Activated T-cell treated with anti-CD3 and anti-CD28 coated beads for 4 hours (primary cell): ENCODE results near the gene RERE.
"Not testable (repeated sequence)": the region's sequence is repeated elsewhere in the genome, so short reads cannot be mapped to it uniquely, and the experiment has no call there.

Experiments
- DNase-seq: peaks from one replicate; pipeline ENCODE4 v3.0.0-alpha.2; 2020

The RERE gene

DNA sequence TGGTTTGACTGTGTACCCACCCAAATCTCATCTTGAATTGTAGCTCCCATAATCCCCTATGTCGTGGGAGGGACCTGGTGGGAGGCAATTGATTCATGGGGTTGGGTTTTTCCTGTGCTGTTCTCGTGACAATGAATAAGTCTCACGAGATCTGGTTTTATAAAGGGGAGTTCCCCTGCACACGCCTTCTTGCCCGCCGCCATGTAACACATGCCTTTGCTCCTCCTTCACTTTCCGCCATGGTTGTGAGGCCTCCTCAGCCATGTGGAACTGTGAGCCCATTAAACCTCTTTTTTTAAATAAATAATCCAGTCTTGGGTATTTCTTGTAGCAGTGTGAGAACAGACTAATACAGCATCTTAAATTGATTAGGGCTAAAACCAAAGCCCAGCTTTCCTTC, 22.6 kb upstream of the RERE start:
- no peak for DNase-seq

DNA sequence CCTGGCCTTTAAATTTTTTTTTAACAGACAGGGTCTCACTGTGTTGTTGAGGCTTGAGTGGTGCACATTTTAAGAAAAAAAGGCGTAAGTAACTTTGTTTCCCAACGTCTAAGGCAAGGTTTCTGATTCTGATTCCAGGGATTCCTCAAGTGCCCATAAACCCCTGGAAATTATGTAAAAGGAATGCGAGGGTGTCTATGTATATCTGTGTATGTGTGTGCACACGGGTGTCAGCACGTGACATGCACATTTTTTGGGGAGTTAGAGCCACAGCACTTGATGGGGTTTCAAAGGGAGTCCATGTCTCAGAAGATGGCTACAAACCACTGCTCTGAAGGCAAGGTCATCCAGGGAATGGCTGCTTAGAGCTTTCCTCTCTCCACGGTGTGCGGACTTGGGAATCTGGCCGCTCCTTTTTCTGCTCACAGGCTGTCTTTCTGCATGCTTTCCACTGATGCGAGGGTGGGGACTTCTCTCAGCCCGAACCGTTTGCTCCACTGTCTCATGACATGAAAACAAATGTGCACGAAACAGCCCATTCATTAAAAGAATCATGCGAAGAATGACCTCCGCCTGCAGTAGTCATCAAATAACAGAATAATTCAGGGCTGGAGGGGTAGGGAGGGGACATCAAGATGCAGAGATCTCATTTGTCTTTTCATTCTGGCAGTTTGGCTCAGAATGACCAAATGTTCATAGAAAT, 18.7 kb upstream of the RERE start:
- DNase-seq: no peak

DNA sequence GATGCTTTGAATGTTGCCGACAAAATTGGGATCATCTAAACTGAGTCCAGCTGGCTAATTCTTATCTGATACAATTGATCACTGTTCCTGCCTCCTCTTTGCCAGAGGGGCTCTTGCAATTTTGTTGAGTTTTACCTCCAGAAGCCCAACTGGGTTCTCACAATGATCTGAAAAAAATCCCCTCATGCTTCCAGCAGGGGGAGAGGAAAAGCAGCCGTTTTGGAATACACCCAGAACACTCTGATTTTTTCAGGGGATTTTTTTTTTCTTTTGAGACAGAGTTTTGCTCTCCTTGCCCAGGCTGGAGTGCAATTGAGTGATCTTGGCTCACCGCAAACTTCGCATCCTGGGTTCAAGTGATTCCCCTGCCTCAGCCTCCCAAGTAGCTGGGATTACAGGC, 13.9 kb upstream of the RERE start:
- DNase-seq: no peak

DNA sequence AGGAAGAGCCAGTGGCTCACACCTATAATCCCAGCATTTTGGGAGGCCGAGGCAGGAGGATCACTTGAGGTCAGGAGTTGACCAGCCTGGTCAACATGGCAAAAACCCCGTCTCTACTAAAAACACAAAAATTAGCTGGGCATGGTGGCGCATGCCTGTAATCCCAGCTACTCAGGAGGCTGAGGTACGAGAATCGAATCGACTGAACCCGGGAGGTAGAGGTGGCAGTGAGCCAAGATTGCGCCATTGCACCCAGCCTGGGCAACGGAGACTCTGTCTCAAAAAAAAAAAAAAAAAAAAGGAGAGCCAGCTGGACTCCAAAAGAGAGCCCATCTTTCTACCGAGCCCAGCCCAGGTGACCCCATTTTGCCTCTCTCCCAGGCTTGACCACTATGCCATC, 13.3 kb upstream of the RERE start:
- DNase-seq: not testable (repeated sequence)

DNA sequence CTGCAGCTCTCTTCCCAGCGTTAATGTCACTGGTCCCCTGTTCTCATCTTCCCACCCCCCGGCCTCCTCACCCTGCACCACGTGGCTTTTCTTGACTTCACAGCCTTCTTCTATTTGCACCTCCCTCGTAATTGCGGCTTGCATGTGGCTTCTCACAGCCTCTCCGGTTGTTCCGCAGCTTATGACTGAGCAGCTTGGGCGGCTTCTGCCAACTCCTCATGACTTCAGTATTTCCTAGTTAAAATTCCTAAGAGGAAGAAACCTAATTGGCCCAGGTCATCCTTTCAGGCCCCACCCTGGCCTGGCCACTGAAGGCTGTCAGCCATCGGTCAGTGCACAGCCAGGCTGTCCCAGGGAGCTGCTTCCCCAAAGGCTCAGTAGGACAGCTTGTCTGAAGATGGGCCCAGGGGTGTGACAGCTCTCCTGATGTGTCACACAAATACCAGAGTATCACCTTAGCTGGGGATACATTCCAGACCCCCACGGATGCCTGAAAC, 8.6 kb upstream of the RERE start:
- no peak for DNase-seq

DNA sequence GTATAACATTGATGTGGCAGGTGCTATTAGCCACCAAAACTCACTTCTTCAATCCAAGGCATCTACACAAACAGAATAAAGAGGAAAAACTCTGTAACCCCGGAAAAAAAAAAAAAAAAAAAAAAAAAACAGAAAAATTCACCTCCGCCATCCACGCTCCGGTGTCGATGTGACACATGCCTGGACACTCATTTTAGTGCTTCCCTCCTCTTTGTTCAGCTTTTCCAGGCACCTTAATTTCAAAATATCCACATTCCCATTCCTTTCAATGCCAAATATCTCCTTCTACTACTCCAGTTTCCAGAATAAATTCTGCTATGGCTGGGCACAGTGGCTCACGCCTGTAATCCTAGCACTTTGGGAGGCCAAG, 5.8 kb upstream of the RERE start:
- no peak for DNase-seq

DNA sequence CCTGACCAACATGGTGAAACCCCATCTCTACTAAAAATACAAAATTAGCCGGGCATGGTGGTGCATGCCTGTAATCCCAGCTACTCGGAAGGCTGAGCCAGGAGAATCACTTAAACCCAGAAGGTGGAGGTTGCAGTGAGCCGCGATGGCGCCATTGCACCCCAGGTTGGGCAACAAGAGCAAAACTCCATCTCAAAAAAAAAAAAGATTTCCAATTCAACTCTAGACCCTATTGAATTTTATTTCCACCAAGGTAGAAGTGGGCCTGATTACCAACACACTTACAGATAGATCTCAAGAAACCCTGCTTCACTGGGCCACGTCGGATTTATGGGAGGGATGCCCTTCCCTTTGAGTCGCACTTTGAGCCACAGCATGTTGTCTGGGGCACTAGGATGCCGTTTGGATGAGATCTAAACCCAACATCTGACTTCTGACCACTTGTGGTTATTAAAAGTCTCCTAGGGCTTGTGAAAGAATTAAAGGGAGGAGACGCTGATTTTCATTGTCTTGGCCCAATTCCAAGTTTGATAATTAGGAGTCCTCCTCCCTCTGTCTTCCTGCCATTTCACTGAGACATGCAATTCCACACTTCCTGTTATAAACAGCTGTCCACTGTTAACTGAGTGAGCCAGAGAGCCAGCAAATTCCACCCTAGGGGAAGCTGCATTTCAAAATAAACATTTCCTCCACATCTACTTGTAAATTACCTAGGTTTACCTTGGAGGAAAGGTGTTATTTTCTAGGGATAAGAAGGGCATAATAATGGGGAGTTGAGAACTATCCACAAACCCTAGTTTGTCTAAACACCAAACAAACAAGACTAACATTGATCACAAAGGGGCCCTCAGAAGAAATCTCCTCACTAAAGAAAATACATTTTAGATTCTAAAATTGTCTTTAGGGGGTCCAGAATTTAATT, 5.2 kb upstream of the RERE start:
- DNase-seq: no peak

DNA sequence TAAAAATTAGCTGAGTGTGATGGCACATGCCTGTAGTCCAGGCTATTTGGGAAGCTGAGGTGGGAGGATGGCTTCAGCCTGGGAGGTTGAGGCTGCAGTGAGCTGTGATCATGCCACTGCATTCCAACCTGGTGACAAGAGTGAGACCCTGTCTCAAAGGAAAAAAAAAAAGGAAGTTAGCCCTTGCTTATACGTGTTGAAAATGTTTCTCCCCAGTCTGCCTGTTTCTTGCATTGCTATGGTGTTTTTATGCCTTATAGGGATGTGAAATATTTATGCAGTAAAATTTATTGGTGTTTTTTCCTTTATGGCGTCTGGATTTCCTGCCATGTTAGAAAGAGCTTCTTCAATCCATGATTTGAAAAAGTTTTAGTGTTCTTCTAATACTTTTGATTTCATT, 3.6 kb upstream of the RERE start:
- DNase-seq: no peak

DNA sequence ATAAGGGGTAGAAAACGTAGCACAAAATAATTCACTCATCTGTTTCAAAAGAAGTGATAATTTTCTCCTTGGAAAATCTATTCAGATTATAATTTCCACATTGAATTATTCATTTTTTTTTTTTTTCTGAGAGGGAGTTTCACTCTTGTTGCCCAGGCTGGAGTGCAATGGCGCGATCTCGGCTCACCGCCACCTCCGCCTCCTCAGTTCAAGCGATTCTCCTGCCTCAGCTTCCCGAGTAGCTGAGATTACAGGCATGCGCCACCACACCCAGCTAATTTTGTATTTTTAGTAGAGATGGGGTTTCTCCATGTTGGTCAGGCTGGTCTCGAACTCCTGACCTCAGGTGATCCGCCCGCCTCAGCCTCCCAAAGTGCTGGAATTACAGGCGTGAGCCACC, 1.3 kb upstream of the RERE start:
- not testable (repeated sequence) for DNase-seq

DNA sequence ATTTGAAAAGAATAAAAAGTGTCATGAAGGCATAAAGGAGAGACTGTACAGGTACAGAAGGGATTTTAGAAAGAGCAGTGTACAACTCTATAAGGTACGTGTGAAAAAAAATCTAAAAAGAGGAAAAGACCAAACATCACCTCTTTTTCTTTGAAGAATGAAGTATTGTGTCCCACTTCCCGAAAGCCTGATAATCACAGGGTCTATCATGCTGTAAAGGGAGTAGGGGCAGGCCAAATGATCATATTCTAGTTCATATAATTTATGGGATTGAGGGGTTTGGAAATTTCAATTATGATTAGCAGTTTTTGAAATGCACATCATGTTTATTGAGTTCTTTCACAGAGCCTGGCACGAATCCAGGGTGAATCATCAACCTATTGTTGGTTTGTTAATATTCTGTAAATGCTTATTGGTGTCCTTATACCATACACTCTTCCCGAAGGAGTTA, 910 bp upstream of the RERE start:
- no peak for DNase-seq

DNA sequence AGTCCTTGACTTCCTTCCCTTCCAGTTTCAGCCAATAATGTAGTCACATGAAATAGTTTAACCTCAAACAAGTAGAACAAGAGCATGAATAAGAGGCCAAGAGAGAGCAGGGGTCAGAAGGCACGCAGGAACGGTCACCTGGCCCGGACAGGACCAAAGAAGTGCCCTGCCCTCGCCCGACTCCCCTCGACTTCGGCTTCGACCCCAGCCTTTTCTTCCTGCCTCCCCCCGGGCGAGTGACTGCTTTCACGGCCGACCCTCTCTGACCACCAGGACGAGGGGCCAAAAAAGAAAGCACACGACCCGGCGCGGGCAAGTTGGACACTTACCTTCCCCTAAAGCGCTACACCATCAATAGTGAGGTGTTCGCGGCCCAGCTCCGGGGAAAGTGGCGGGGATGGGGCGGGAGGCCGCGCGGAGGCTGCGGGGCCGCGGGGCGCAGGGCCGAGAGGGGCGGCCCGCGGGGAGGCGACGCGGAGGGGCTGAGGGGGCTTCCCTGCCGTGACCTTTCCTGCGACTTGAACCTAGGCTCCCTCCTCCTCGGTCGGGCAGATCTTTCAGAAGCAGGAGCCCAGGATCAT, 519 bp downstream of the RERE start:
- peak; percentile 9 for DNase-seq

DNA sequence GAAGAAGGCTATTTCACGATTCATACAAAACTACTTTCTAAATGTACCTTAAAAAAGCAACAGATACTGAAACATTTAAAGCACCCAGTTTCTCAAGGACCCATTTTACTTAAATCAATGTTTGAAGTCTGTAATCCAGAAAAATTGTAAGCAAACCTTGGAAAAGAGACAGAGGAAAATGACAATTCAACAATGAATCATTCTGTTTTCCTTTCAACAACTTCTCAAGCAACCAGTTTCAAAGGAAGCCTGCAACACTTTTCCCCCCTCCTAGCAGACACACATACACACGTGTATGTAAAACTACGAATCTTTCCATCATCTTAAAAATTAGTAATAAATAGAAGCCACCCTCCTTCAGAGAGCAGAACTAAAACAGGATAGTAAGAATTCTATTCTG, 1.2 kb downstream of the RERE start:
- no peak for DNase-seq

DNA sequence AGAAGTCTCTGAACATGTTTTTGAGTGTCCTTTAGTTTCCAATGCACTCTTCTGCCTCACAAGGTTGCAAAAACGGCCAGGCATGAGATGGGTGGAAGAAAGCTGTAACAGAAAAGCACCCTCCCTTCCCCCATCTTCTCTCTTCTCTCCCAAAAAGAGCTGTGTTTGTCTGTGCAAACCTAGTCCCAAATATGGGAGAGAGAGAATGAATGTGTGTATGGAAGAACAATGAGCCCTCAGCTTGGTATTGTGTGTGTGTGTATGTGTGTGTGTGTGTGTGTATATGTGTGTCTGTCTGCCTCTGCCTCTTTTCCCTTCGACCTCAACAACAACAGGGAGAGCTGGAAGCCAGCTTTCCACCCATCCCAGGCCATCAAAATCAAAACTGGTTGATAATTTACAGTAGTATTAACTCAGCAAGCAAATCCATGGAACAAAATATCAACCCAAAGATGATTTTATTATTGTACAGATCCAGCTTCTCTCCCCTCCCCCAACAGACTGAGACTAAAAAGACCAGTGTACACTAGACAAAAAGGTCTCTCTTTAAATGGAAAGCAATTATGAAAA, 1.8 kb downstream of the RERE start:
- DNase-seq: no peak

DNA sequence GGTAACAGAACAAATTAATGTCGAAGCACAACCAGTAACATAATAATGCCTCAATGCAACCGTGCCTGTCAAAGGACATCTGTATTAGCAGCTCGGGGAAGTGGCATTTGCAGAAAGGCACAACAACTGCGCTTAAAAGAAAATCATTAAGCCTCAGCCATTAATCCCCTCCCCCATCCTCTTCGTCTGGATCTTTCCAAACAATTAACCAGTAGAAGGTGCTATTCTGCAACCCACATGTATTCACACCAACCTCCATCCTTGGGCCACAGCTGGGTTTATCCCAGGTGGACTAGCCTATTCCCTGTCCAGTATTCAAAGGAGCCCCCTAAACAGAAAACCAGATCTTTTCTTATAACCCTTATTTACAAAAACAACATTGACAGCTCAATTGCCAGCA, 2.6 kb downstream of the RERE start:
- DNase-seq: no peak

DNA sequence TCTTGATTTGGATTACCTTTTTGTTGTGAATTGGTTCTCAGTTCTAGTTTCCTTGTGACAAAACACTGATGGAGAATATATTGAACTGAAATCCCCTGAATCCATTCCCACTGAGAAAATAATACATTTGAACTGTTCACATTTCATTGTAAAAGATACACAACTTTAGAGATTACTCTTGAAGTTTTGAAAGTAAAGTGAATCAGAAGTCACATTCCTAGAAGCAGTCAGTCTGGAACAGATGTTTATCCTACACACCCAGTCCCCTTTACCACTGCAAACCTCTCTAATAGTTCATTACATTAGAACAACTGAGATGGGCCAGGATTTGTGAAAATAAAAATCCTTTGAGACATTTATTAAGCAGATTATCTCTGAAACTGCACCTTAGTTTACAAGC, 3.4 kb downstream of the RERE start:
- no peak for DNase-seq

DNA sequence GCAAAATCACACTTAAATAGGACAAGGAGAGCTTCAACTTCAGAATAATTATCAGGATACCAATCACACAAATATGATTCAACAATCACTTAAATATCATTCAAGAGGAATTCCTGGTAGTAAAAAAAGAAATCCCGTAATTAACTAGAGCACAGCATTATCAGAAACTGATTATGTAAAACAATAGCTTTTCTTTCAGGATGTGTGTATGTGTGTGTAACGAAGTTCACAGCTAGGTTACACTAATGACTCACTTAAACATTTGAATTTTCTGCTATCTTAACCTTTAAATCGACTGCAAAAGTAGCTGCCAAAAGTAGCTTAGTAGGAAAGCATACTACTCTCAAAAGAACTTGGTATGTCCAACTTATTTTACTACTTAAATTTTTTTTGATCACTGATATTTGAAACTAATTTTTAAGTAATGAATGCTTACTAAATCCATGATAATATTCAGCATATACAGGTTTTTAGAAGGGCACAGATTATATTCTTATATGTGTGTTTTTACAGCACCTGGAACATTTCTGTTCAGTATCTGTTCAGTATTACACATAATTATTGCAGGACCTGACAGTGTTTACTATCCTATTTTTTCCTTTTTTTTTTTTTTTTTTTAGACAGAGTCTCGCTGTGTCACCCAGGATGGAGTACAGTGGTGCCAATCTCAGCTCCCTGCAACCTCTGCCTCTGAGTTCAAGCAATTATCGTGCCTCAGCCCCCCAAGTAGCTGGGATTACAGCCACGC, 4.2 kb downstream of the RERE start:
- DNase-seq: no peak

DNA sequence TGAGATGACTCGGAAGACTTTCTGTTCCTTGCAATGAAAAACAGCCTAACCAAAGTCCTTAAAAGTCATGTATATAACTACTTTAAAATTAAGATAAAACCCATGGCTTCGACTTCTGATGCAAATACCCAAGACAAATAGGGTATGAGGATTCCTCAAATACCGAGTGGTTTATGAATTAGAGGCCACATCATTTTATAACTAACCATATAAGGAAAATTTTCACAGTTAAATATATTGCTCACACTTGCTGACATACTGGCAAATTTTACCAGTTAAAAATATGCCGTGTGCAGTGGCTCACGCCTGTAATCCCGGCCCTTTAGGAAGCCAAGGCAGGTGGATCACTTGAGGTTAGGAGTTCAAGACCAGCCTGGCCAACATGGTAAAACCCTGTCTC, 5.4 kb downstream of the RERE start:
- no peak for DNase-seq

DNA sequence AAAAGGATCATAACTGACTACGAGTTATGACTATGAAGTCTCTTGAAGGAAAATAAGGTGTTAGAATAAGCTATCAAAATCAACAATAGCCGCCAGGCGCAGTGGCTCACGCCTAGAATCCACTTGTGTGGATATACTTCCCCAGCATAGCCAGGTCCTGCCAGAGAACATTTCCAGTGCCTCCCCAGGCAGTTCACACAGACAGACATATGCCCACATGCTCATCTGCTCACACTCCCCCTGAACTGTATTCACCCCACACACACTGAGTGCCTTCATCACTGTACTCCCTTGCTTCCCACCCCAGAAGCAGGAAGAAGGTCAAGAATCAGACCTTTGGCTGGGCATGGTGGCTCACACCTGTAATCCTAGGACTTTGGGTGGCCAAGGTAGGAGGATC, 6.5 kb downstream of the RERE start:
- no peak for DNase-seq

DNA sequence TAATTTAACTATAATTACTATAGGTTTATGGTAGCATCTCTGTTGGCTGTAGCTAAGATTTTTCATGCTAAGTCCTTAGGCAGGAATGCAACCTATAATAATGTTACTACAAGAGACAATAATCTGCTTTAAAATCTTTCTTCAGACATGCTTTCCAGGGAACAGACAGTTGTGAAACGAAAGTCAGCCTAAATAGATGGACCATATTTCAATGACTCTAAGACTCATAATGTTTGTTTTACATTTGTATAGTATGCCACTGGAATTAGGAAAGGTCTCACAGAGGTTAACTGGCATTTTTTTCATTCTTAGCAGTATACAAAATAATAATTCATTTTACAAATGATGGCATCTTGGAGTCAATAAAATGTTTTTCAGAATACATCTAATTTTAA, 8.1 kb downstream of the RERE start:
- DNase-seq: no peak

DNA sequence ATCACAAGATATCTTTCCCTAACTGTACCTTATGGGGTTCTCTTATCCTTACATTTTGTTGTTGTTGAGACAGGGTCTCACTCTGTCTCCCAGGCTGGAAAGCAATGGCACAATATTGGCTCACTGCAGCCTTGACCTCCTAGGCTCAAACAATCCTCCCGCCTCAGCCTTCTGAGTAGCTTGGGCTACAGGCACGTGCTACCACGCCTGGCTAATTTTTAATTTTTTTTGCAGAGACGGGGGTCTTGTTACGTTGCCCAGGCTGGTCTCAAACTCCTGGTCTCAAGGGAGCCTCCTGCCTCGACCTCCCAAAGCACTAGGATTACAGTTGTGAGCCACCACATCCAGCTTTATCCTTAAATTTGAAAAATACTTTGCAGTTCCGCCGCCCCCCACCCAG, 10.4 kb downstream of the RERE start:
- DNase-seq: no peak

DNA sequence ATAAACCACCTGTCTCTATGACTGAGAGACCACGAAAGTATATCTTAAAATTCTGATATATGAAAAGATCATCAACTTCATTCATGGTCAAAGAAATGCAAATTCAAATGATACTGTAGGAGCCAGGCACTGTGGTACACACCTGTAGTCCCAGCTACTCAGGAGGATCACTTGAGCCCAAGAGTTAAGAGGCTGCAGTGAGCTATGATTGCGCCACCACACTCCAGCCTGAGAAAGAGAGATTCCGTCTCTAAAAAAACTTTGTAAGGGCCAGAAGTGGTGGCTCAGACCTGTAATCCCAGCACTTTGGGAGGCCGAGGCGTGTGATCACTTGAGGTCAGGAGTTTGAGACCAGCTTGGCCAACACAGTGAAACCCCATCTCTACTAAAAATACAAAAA, 17.0 kb downstream of the RERE start:
- DNase-seq: no peak

DNA sequence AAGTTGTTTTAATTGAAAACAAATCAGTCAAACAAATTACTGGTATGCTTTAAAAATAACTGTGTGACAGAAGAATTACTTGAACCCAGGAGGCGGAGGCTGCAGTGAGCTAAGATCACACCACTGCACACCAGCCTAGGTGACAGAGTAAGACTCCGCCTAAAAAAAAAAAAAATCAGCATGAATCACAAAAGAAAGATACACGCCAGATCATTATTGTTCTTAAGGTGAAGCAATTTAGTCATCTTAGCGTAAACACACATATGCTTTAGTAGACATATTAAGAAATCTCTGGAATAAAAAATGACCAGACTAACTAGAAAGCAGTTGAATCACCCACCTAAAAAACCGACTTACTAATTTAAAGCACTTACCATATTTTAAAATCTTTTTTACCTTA, 20.2 kb downstream of the RERE start:
- no peak for DNase-seq

DNA sequence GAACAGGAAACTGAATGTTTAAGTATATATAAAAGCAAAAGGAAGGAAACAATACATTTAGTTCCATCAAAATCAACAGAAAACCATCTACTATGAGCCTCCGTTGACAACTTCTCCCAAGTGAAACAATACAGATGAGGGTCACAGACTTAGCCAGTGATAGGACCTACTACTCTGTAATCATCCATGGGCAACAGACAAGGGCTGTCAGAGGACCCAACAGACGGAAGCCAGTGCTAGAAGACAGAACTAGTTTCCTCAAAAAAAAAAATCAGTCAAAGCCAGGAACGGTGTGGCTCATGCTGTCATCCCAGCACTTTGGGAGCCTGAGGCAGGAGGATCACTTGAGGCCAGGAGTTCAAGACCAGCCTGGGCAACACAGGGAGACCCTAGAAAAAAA, 20.6 kb downstream of the RERE start:
- no peak for DNase-seq
